Measurements from ENCODE around the gene TCEAL1.

GRCh38 chrX:103586659-103587058, 42.1 kb upstream of the TCEAL1 start:
- TF ChIP-seq CTCF (IDR thresholded peaks at IDR 0.05) (no peak), POLR2A (IDR thresholded peaks at IDR 0.05) (no peak)
